Measurements from ENCODE around the gene CLPTM1L.

GRCh38 chr5:1281038-1281882 lies 63.6 kb downstream of the CLPTM1L start:
- TF ChIP-seq CTCF (IDR thresholded peaks at IDR 0.05; ENCODE audit: poor library complexity) (no peak), EZH2 (IDR thresholded peaks at IDR 0.05; ENCODE audit: borderline replicate concordance) (no peak), EZH2phosphoT487 (IDR thresholded peaks at IDR 0.05; ENCODE audit: low read depth, severe bottlenecking, unreplicated experiment) (no peak)
